H1 (cell line): ENCODE data around the gene TRIAP1. TPM values are rescaled to one million over a fixed set of nuclear protein-coding genes. Genes with fewer than 3 reads are reported as not detected.

Experiments used
- BCL11A ChIP-seq, 2 experiments: IDR thresholded peaks; one replicate each; pipeline ENCODE4 v1.6.1; 2011; ENCODE audit warnings: low read depth in 2 of 2, low read length in 2 of 2, mild to moderate bottlenecking in 2 of 2
- CBX5 ChIP-seq: fragments of 300-800, 300-1000 bp; sonication (generic); IDR thresholded peaks from 2 replicates; pipeline ENCODE4 v1.7.1; 2016; ENCODE audit warnings: antibody characterized with exemption, low read length, low read depth
- CEBPB ChIP-seq: IDR thresholded peaks from 2 replicates; pipeline ENCODE4 v1.6.1; 2012; ENCODE audit warnings: low read depth, low read length
- CHD2 ChIP-seq: IDR thresholded peaks from 2 replicates; pipeline ENCODE4 v1.6.1; 2012; ENCODE audit warnings: low read length, improper control_type of control experiment
- FOSL1 ChIP-seq: IDR thresholded peaks from 2 replicates; pipeline ENCODE4 v1.6.1; 2011; ENCODE audit warnings: mild to moderate bottlenecking, low read depth, low read length, moderate library complexity; ENCODE audit not compliant: insufficient read depth
- GTF2F1 ChIP-seq: IDR thresholded peaks from 2 replicates; pipeline ENCODE4 v1.6.1; 2012; ENCODE audit warnings: low read depth, low read length, improper control_type of control experiment, borderline replicate concordance
- KDM1A ChIP-seq: fragments of 200-600, 300-600 bp; sonication (generic); IDR thresholded peaks from 2 replicates; pipeline ENCODE4 v1.7.1; 2016; ENCODE audit warnings: mild to moderate bottlenecking, low read length, borderline replicate concordance
- MAFK ChIP-seq: IDR thresholded peaks from 2 replicates; pipeline ENCODE4 v1.6.1; 2012; ENCODE audit warnings: low read depth, mild to moderate bottlenecking, improper control_type of control experiment, low read length
- POU5F1 ChIP-seq: IDR thresholded peaks from 2 replicates; pipeline ENCODE4 v1.6.1; 2011; ENCODE audit warnings: low read depth, mild to moderate bottlenecking, low read length, moderate library complexity
- RAD21 ChIP-seq, 2 experiments: IDR thresholded peaks in 1 of 2; conservative IDR thresholded peaks in 1 of 2; 2 replicates each; pipeline ENCODE4 v1.6.1; 2011; ENCODE audit warnings: low read depth in 2 of 2, low read length in 2 of 2, improper control_type of control experiment in 1 of 2, inconsistent platforms in 1 of 2, mild to moderate bottlenecking in 1 of 2, moderate library complexity in 1 of 2
- RBBP5 ChIP-seq: IDR thresholded peaks from 2 replicates; pipeline ENCODE4 v1.7.1; 2012; ENCODE audit warnings: low read depth, mild to moderate bottlenecking, inconsistent platforms, low read length, moderate library complexity, borderline replicate concordance
- SIN3A ChIP-seq, 2 experiments: IDR thresholded peaks in 1 of 2; conservative IDR thresholded peaks in 1 of 2; 2 replicates each; pipeline ENCODE4 v1.6.1; 2011 to 2012; ENCODE audit warnings: low read length in 2 of 2, improper control_type of control experiment in 1 of 2, low read depth in 1 of 2, mild to moderate bottlenecking in 1 of 2
- SP1 ChIP-seq: IDR thresholded peaks from 2 replicates; pipeline ENCODE4 v1.6.1; 2011; ENCODE audit warnings: low read depth, low read length
- SP4 ChIP-seq: IDR thresholded peaks from 2 replicates; pipeline ENCODE4 v1.6.1; 2012; ENCODE audit warnings: low read length, inconsistent platforms
- TAF7 ChIP-seq: optimal IDR thresholded peaks from 2 replicates; pipeline ENCODE3; 2011; ENCODE audit warnings: low read depth, mild to moderate bottlenecking, inconsistent platforms, low read length, moderate library complexity, borderline replicate concordance
- TCF12 ChIP-seq: IDR thresholded peaks from 2 replicates; pipeline ENCODE4 v1.6.1; 2011; ENCODE audit warnings: low read depth, mild to moderate bottlenecking, low read length
- TEAD4 ChIP-seq: IDR thresholded peaks from 2 replicates; pipeline ENCODE4 v1.6.1; 2012; ENCODE audit warnings: low read depth, low read length, inconsistent platforms, mixed read lengths
- YY1 ChIP-seq: IDR thresholded peaks from 2 replicates; pipeline ENCODE4 v1.6.1; 2011; ENCODE audit warnings: low read depth, mild to moderate bottlenecking, low read length
- polyA plus RNA-seq, 7 experiments: library from polyadenylated mRNA; depleted of rRNA in 3 of 7; stranded (reverse) in 5 of 7; unstranded in 2 of 7; fragments of >200 nt in 5 of 7; fragments of 200-250 nt in 2 of 7; gene quantifications; 1 replicate in 5 of 7; 2 replicates in 1 of 7; 4 replicates in 1 of 7; pipeline versions ENCODE4 v1.2.1 to v1.2.3, GENCODE V29; 2011 to 2013; ENCODE audit warnings: missing spikeins in 2 of 7, mixed read lengths in 2 of 7
- total RNA-seq: library from RNA; stranded (reverse); fragmentation: NEBNext Ultra II Directional; extraction: Animal tissue kit (Norgen Biotek cat#: 25700); gene quantifications from 2 replicates; pipeline ENCODE4 v1.2.1, GENCODE V29; 2021

The TRIAP1 gene
- total and polyA plus RNA-seq, 2 of the 8 experiments (the other 6 are each of a cell fraction or from before 2014, with no cell fraction given), result 42.0 to 63.4 TPM

GRCh38 chr12:120439646-120440247 is 6.4 kb downstream of the TRIAP1 start (continued):
- peak; percentile 83 for TF ChIP-seq CEBPB
- TF ChIP-seq RBBP5, result no peak
- TF ChIP-seq TCF12, result no peak
- no peak for TF ChIP-seq BCL11A (IDR thresholded peaks at IDR 0.05; ENCODE audit: low read depth in 2 of 2, low read length in 2 of 2)
- TF ChIP-seq FOSL1, result no peak
- peak; percentile 47 to 58 for TF ChIP-seq RAD21 (IDR thresholded peaks at IDR 0.05 in 1 of 2, conservative IDR thresholded peaks at IDR 0.05 in 1 of 2; ENCODE audit: low read depth in 2 of 2, low read length in 2 of 2)
- TF ChIP-seq TAF7, result peak; percentile 34
- no peak for TF ChIP-seq SP1
- no peak for TF ChIP-seq TEAD4
- no peak for TF ChIP-seq POU5F1
- TF ChIP-seq GTF2F1, result no peak
- TF ChIP-seq CHD2, result no peak
- no peak for TF ChIP-seq SP4
- no peak for TF ChIP-seq CBX5
- TF ChIP-seq SIN3A (conservative IDR thresholded peaks at IDR 0.05 in 1 of 2, IDR thresholded peaks at IDR 0.05 in 1 of 2; ENCODE audit: low read depth in 1 of 2, low read length in 2 of 2), result peak in 1 of 2 experiments; percentile 9; a peak in 1 of 4 replicates
- no peak for TF ChIP-seq MAFK
- TF ChIP-seq KDM1A, result peak; percentile 32; the same call in 1 of the 2 replicates
- TF ChIP-seq YY1, result no peak
